ENCODE data around the gene DLEC1. TPM values are rescaled to one million over a fixed set of nuclear protein-coding genes. Genes with fewer than 3 reads are reported as not detected.

The DLEC1 gene
- total and polyA plus RNA-seq, 2 experiments from 2014 or later, result 0.31 to 0.66 TPM

DNA sequence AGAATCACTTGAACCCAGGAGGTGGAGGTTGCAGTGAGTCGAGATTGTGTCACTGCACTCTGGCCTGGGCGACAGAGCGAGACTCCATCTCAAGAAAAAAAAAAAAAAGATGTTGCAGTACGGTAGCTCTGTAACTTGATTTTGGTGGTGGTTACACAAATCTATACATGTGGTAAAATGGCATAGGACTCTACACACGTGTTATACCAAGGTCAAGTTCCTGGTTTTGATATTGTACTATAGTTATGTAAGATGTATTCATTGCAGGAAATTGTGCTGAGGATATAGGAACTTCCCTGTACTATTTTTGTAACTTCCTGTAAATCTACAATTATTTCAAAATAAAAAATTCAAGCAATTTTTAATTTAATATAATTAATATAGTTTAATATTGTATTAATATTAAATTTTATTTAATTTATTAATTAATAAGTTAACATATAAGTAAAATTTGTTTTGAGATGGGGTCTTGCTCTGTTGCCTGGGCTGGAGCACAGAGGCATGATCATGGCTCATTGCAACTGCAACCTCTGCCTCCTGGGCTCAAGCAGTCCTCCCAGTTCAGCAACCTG lies 109.4 kb downstream of the DLEC1 start:
- no peak overlapping the region for H3K27ac ChIP-seq (ENCODE audit: low read depth)
- Mint-ChIP-seq H3K4me3 (no peak overlapping the region), H3K27me3 (ENCODE audit: insufficient read depth, low read depth, poor library complexity) (no peaks in the 10 kb centered on the region), H3K4me1 (peaks cover 4% of the 10 kb centered on the region; the same call in 1 of the 3 replicates), H3K9me3 (peaks cover 6% of the 10 kb centered on the region; the same call in 1 of the 3 replicates), H3K36me3 (ENCODE audit: low read depth) (no peaks in the 10 kb centered on the region), H3K27ac (no peak overlapping the region)
- peaks cover 10% of the 10 kb centered on the region for H3K9me2 ChIP-seq (ENCODE audit: insufficient read depth)
- DNase-seq (ENCODE audit: low spot score), result no peak
- H3K27me3 ChIP-seq (ENCODE audit: insufficient read depth), result no peaks in the 10 kb centered on the region
- no peak overlapping the region for H3K4me2 ChIP-seq
- no peaks in the 10 kb centered on the region for H3K79me2 ChIP-seq (replicated peaks; ENCODE audit: insufficient read depth)
- TF ChIP-seq, protein P1, sequence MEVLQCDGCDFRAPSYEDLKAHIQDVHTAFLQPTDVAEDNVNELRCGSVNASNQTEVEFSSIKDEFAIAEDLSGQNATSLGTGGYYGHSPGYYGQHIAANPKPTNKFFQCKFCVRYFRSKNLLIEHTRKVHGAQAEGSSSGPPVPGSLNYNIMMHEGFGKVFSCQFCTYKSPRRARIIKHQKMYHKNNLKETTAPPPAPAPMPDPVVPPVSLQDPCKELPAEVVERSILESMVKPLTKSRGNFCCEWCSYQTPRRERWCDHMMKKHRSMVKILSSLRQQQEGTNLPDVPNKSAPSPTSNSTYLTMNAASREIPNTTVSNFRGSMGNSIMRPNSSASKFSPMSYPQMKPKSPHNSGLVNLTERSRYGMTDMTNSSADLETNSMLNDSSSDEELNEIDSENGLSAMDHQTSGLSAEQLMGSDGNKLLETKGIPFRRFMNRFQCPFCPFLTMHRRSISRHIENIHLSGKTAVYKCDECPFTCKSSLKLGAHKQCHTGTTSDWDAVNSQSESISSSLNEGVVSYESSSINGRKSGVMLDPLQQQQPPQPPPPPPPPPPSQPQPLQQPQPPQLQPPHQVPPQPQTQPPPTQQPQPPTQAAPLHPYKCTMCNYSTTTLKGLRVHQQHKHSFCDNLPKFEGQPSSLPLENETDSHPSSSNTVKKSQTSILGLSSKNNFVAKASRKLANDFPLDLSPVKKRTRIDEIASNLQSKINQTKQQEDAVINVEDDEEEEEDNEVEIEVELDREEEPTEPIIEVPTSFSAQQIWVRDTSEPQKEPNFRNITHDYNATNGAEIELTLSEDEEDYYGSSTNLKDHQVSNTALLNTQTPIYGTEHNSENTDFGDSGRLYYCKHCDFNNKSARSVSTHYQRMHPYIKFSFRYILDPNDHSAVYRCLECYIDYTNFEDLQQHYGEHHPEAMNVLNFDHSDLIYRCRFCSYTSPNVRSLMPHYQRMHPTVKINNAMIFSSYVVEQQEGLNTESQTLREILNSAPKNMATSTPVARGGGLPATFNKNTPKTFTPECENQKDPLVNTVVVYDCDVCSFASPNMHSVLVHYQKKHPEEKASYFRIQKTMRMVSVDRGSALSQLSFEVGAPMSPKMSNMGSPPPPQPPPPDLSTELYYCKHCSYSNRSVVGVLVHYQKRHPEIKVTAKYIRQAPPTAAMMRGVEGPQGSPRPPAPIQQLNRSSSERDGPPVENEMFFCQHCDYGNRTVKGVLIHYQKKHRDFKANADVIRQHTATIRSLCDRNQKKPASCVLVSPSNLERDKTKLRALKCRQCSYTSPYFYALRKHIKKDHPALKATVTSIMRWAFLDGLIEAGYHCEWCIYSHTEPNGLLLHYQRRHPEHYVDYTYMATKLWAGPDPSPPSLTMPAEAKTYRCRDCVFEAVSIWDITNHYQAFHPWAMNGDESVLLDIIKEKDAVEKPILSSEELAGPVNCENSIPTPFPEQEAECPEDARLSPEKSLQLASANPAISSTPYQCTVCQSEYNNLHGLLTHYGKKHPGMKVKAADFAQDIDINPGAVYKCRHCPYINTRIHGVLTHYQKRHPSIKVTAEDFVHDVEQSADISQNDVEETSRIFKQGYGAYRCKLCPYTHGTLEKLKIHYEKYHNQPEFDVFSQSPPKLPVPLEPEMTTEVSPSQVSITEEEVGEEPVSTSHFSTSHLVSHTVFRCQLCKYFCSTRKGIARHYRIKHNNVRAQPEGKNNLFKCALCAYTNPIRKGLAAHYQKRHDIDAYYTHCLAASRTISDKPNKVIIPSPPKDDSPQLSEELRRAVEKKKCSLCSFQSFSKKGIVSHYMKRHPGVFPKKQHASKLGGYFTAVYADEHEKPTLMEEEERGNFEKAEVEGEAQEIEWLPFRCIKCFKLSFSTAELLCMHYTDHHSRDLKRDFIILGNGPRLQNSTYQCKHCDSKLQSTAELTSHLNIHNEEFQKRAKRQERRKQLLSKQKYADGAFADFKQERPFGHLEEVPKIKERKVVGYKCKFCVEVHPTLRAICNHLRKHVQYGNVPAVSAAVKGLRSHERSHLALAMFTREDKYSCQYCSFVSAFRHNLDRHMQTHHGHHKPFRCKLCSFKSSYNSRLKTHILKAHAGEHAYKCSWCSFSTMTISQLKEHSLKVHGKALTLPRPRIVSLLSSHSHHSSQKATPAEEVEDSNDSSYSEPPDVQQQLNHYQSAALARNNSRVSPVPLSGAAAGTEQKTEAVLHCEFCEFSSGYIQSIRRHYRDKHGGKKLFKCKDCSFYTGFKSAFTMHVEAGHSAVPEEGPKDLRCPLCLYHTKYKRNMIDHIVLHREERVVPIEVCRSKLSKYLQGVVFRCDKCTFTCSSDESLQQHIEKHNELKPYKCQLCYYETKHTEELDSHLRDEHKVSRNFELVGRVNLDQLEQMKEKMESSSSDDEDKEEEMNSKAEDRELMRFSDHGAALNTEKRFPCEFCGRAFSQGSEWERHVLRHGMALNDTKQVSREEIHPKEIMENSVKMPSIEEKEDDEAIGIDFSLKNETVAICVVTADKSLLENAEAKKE (CRISPR knock-in tag; IDR thresholded peaks at IDR 0.05), result no peak
- TF ChIP-seq, protein P2, sequence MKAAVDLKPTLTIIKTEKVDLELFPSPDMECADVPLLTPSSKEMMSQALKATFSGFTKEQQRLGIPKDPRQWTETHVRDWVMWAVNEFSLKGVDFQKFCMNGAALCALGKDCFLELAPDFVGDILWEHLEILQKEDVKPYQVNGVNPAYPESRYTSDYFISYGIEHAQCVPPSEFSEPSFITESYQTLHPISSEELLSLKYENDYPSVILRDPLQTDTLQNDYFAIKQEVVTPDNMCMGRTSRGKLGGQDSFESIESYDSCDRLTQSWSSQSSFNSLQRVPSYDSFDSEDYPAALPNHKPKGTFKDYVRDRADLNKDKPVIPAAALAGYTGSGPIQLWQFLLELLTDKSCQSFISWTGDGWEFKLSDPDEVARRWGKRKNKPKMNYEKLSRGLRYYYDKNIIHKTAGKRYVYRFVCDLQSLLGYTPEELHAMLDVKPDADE (IDR thresholded peaks at IDR 0.05), result no peak
- no peak for TF ChIP-seq EZH2phosphoT487 (IDR thresholded peaks at IDR 0.05; ENCODE audit: unreplicated experiment)
- no peak for TF ChIP-seq ZNF331 (CRISPR knock-in tag; IDR thresholded peaks at IDR 0.05; ENCODE audit: low read depth)
- TF ChIP-seq NANOG (IDR thresholded peaks at IDR 0.05; ENCODE audit: borderline replicate concordance), result no peak
- no peak for TF ChIP-seq CREB1 (CRISPR knock-in tag; IDR thresholded peaks at IDR 0.05; ENCODE audit: low read depth)
- TF ChIP-seq, protein P3, sequence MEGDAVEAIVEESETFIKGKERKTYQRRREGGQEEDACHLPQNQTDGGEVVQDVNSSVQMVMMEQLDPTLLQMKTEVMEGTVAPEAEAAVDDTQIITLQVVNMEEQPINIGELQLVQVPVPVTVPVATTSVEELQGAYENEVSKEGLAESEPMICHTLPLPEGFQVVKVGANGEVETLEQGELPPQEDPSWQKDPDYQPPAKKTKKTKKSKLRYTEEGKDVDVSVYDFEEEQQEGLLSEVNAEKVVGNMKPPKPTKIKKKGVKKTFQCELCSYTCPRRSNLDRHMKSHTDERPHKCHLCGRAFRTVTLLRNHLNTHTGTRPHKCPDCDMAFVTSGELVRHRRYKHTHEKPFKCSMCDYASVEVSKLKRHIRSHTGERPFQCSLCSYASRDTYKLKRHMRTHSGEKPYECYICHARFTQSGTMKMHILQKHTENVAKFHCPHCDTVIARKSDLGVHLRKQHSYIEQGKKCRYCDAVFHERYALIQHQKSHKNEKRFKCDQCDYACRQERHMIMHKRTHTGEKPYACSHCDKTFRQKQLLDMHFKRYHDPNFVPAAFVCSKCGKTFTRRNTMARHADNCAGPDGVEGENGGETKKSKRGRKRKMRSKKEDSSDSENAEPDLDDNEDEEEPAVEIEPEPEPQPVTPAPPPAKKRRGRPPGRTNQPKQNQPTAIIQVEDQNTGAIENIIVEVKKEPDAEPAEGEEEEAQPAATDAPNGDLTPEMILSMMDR (conservative IDR thresholded peaks at IDR 0.05; ENCODE audit: low read depth in 2 of 2), result no peak
- no peak for TF ChIP-seq POLR2AphosphoS5 (IDR thresholded peaks at IDR 0.05; ENCODE audit: low read depth)
- no peak for TF ChIP-seq STAT1 (IDR thresholded peaks at IDR 0.05; ENCODE audit: unreplicated experiment)
- TF ChIP-seq EZH2 (IDR thresholded peaks at IDR 0.05; ENCODE audit: low read depth, unreplicated experiment), result no peak
- TF ChIP-seq, protein P4, sequence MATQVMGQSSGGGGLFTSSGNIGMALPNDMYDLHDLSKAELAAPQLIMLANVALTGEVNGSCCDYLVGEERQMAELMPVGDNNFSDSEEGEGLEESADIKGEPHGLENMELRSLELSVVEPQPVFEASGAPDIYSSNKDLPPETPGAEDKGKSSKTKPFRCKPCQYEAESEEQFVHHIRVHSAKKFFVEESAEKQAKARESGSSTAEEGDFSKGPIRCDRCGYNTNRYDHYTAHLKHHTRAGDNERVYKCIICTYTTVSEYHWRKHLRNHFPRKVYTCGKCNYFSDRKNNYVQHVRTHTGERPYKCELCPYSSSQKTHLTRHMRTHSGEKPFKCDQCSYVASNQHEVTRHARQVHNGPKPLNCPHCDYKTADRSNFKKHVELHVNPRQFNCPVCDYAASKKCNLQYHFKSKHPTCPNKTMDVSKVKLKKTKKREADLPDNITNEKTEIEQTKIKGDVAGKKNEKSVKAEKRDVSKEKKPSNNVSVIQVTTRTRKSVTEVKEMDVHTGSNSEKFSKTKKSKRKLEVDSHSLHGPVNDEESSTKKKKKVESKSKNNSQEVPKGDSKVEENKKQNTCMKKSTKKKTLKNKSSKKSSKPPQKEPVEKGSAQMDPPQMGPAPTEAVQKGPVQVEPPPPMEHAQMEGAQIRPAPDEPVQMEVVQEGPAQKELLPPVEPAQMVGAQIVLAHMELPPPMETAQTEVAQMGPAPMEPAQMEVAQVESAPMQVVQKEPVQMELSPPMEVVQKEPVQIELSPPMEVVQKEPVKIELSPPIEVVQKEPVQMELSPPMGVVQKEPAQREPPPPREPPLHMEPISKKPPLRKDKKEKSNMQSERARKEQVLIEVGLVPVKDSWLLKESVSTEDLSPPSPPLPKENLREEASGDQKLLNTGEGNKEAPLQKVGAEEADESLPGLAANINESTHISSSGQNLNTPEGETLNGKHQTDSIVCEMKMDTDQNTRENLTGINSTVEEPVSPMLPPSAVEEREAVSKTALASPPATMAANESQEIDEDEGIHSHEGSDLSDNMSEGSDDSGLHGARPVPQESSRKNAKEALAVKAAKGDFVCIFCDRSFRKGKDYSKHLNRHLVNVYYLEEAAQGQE (IDR thresholded peaks at IDR 0.05; ENCODE audit: unreplicated experiment), result no peak
- TF ChIP-seq JUNB (IDR thresholded peaks at IDR 0.05; ENCODE audit: unreplicated experiment), result no peak
- no peak for TF ChIP-seq ZNF114 (CRISPR knock-in tag; IDR thresholded peaks at IDR 0.05)
- no peak for ATAC-seq
- H3K36me3 ChIP-seq (ENCODE audit: insufficient read depth), result no peaks in the 10 kb centered on the region
- no peak overlapping the region for H2AFZ ChIP-seq
- no peaks in the 10 kb centered on the region for H3F3A ChIP-seq (replicated peaks; ENCODE audit: low read depth)
- H3K4me1 ChIP-seq (ENCODE audit: insufficient read depth), result no peaks in the 10 kb centered on the region
- H4K20me1 ChIP-seq (replicated peaks; ENCODE audit: insufficient read depth), result no peaks in the 10 kb centered on the region
- H3K4me3 ChIP-seq, result no peak overlapping the region

All from GM23338 (cell line).